Urothelium cell line (cell line): ENCODE data around the gene SLC22A15.
"Not testable (repeated sequence)": the region's sequence is repeated elsewhere in the genome, so short reads cannot be mapped to it uniquely, and the experiment has no call there.

Experiments
- DNase-seq: peaks from one replicate; pipeline ENCODE4 v3.0.0; 2011; ENCODE audit warnings: low spot score, mixed read lengths
- FAIRE-seq: peaks from 2 replicates; lab custom pipeline; 2011; peaks lifted over from hg19 to GRCh38; lab: Jason Lieb, UNC

The SLC22A15 gene

DNA sequence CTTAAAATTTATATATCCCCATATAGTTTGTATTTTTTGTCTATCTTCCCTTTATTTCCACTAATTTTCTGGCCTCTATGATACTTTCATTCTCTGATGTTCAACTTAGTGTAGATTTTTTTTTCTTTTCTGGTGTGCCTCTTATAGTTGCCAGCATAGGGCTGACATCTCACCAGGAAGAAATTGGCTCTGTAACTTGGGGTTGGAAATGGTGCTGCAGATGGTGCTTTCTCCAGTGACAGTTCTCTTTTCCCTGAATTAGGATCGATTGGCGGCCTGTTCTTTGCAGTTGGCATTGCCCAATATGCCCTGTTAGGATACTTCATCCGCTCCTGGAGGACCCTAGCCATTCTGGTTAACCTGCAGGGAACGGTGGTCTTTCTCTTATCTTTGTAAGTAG, 50.3 kb downstream of the SLC22A15 start:
- DNase-seq (no peak), FAIRE-seq (no peak)

DNA sequence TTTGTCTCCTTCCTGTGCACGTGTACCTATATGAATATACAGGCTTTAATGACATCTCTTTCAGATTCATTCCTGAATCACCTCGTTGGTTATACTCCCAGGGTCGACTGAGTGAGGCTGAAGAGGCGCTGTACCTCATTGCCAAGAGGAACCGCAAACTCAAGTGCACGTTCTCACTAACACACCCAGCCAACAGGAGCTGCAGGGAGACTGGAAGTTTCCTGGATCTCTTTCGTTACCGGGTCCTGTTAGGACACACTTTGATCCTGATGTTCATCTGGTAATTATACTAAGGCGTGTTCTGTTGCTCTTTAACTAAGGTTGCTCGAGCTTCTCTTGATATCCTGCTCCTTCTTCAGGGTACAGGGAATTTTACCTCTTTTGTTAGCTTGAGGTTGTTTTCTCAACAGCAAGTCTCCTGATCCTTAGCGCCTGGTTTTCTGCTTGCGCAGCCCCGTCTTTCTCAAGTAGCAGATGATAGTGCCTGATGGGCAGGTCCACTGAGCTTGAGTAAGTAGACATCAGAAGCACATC, 55.1 kb downstream of the SLC22A15 start:
- no peak for DNase-seq
- no peak for FAIRE-seq

DNA sequence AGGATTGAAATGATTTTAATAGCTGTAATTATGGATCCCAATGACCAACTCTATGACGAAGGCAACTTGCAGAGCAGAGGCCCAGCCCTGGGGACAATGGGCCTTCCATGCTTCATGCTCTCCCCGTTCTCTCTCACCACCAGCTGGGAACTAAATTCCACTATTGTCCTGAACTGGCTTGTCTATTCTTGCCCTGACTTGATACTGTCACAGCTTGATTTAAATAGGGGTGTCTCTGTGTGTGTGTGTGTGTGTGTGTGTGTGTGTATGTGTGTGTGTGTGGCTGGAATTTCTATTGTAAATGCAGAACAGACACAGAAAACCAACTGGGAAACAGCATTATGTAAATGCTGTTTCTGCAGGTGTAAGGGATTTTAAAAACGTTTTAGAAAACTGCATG, 57.0 kb downstream of the SLC22A15 start:
- DNase-seq (no peak), FAIRE-seq (no peak)

DNA sequence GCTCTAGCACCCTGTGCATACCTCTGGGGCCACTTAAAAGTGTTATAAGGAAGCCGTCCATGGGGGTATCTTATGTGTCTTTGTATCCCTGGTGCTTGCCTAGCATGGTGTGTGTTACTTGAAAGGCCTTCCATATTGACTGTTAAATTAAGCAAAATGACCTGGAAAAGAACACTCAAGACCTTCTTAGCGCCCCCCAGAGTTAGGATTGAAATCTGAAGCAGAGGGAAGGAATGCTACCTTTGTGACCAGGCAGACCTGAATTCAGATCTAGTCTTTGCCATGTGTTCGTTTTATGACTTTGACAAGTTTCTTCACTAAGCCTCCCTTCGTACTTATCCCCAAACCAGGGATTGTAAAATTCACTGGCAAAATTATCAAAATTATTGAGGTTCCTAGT, 59.9 kb downstream of the SLC22A15 start:
- FAIRE-seq (no peak), DNase-seq (no peak)

DNA sequence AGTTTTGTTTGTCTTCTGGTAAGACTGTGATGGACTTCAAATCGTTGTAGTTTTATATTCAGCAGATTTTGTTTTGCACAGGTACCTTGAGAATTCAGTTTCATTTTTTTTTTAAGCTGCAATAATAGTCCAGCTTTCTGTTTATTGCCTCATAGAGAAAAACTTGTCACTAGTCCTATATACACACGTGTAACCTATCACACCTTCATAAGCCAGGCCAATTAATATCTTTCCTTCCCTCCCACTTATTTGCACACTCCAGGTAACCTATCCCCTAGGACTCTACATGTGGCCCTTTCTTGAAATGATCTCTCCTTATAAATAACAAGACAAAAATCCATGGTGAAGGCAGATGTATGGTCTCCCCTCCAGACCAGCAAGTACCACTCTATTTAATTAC, 62.4 kb downstream of the SLC22A15 start:
- no peak for FAIRE-seq
- DNase-seq, result no peak

DNA sequence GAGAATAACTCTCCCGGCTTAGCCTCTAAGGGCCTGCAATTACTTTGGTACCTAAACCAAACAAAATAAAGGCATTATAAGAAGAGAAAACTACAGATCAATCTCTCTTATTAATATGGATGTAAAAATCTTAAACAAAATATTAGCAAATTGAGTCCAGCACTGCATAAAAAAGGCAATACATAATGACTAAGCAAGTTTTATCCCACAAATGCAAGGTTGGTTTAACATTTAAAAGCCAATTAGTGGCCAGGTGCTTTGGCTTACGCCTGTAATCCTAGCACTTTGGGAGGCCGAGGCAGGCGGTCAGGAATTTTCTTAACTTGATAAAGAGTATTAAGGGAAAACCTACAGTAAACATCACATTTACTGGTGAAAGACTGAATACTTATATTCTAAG, 67.8 kb downstream of the SLC22A15 start:
- DNase-seq, result no peak
- FAIRE-seq, result no peak

DNA sequence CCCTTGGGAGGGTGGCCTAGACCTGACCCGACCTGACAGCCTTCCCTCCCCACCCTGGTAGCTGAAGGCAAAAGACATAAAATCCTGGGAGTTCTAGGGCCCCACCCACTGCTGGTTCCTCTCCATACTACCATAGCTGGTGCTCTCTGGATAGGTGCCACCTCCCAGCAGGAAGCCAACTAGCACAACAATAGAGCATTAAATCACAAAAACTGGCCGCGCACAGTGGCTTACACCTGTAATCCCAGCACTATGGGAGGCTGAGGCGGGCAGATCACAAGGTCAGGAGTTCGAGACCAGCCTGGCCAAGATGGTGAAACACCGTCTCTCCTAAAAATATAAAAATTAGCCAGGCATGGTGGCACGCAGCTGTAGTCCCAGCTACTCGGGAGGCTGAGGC, 70.6 kb downstream of the SLC22A15 start:
- not testable (repeated sequence) for FAIRE-seq, DNase-seq

DNA sequence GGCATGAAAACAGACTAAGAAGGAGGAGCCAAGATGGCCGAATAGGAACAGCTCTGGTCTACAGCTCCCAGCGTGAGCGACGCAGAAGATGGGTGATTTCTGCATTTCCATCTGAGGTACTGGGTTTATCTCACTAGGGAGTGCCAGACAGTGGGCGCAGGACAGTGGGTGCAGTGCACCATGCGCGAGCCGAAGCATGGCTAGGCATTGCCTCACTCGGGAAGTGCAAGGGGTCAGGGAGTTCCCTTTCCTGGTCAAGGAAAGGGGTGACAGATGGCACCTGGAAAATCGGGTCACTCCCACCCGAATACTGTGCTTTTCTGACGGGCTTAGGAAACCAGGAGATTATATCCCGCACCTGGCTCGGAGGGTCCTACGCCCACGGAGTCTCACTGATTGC, 75.6 kb downstream of the SLC22A15 start:
- not testable (repeated sequence) for FAIRE-seq, DNase-seq

DNA sequence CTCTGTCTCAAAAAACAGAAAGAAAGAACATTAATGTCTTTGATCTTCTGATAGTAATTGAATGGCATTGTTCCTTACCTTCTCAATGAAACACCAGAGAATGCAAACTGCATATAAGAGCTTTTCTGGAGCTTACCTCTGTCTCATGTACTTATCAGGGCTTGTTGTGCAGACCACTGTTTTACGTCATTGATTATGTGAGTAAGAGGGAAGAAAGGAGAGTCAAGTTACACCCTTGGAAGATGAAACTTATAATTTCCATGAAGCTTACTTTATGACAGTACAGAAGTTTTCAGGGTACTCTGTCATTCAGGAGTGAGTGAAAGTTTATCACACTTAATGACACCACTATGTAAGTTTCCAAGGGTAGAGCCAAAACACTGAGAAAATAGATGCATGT, 85.9 kb downstream of the SLC22A15 start:
- DNase-seq, result no peak
- no peak for FAIRE-seq

DNA sequence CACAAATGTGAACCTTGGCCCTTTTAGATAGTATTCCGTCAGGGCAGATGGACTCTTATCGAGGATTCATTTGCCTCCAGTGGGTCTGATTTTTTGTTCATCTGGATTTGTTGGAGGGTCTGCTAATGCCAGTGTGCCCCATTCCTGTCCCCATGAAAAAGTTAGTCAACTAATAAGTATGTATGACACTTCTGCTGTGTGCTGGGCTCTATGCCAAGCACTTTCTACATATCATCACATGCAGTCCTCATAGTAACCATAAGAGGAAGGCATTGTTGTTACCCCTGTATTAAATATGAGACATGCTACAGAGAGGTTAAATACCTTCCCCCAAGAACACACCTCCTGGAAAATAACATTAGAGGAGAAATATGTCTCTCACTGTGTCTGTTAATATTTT, 88.3 kb downstream of the SLC22A15 start:
- FAIRE-seq, result no peak
- DNase-seq, result no peak

DNA sequence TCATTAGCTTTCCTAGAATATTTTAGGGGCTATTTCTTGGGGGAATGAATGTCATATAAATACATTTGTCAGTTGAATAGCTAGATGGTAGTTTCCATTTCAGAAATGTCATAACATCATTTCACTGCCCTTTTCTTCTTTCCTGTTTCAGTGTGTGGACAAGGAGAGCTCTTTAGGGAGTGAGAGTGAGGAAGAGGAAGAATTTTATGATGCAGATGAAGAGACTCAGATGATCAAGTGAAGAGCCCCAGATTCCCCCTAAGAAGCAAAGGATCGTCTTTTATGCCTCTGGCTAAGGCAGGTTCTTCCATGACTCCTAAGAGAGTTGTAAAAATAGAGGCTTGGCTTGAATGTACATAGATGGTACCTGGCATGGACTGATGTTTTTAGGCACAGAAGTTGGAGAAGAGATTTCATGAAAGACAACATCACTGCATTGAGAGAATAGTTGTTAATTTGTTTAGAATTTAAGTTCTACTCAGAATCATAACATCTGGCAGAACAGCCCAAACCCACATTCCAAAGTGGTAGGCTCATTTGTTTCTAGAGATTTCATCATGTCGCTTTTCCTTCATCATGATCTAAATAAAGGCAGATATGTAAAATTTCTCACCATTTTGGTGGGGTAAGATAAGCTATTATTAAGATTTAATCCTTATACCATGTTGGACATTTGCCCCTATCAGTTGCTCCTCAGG, 90.7 kb downstream of the SLC22A15 start:
- no peak for FAIRE-seq
- no peak for DNase-seq

DNA sequence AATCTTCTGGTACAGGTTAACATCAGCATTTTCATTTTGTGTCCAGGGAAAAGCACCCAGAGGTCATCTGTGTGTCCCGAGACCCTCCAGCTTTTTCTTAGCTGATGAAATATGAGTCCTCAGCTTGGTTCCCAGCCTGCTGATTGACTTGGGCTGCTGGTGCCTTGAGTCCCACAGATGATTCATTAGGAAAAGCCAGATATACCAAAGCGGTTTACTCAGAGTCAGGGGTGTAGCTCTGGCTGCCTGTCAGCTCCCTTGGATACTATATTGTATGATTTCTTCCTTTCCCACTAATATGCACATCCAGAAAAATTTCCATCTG, 91.2 kb downstream of the SLC22A15 start:
- FAIRE-seq (no peak), DNase-seq (peak; percentile 25)

DNA sequence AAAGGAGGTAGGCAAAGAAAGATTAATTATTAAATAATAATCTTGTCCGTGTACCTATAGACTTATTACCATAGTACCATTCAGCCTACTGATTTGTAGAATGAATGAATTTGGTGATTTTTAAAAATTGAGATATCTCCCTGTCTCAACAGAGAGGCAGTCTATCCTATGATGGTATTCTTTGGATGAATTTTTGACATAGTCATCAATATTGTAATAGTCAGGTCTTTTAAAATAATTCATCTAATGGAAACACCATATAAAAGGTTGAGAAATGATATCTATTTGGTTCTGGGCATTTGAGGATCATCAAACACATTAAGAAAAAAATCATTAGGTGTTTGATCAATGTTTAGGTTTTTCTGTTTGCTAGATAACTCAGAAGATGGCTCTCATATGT, 99.3 kb downstream of the SLC22A15 start:
- FAIRE-seq (no peak), DNase-seq (no peak)

DNA sequence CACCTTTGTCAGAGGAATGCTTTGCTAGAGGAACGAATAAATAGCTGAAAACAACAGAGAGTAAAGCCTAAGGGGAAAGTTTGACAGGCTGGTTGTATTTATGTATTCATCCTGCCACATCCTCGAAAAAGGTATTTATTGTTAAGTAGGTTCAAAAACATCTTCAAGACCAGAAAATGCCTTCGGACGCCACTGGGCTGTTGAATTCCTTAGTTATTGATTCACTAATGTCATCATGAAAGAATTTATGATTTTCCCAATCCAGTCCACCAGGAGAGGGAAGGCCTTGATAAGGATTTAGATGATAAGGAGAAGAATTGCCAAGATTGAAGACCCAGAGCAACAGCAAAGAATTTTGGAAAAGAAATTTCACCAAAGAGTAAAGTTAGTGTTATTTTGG, 99.7 kb downstream of the SLC22A15 start:
- DNase-seq (peak; percentile 30), FAIRE-seq (no peak)

DNA sequence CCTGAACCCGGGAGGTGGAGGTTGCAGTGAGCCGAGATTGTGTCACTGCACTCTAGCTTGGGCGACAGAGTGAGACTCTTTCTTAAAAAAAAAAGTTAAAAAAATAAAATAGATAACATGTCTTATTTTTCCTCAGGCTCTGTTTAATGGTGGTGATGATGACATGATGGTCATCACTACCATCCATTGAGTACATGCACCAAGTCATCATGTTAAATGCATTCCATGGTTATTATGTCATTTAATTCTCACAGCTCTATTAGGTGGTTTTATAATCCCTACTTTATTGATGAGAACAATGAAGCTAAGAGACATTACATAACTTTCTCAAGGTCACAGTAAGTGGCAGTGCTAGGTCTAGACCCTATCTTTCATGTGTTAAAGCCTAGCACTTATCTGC, 100.5 kb downstream of the SLC22A15 start:
- FAIRE-seq (no peak), DNase-seq (no peak)

DNA sequence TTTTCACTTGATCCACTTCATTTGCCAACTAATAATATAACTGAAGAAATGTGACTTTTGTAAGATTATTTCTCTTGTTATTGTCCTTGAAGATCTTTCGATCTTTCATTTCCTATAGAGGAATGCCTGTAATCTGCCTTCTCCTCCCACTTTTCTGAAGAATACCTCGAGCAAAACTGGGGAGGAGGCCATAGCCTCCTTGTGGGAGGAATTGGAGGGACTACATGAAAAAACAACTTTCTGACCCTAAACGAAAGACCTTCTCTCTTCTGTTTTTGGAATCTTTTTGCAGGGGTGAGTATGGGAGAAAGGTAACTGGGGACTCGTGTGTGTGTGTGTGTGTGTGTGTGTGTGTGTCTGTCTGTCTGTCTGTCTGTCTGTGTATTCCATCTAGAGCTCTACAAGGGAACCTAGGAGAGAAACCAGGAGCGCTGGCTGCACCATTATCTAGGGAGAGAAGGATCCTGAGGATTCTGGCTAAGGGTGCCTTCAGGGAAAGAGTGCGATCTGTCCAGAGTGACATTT, 102.4 kb downstream of the SLC22A15 start:
- FAIRE-seq, result no peak
- no peak for DNase-seq

DNA sequence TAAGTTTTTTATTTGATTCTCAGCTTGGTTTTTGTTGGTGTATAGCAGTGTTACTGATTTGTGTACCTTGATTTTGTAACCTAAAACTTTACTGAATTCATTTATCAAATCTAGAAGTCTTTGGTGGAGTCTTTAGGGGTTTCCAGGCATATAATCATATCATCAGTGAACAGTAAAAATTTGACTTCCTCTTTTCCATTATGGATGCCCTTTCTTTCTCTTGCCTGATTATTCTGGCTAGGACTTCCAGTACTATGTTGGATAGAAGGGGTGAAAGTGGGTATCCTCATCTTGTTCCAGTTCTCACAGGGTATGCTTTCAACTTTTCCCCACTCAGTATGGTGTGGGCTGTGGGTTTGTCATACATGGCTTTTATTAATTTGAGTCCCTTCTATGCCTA, 111.3 kb downstream of the SLC22A15 start:
- no peak for DNase-seq
- no peak for FAIRE-seq

DNA sequence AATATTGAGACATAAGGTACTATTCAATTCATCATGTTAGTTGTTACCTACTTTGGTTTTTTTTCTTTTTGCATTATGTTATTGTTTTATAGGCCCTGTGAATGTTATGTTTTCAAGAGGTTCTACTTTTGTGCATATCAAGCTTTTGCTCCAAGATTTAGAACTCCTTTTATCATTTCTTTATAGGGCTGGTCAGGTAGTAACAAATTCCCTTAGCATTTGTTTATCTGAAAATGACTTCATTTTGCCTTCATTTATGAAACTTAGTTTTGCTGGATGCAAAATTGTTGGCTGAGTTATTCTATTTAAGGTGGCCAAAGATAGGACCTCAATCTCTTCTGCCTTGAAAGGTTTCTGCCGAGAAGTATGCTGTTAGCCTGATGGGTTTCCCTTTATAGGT, 113.6 kb downstream of the SLC22A15 start:
- no peak for DNase-seq
- no peak for FAIRE-seq

DNA sequence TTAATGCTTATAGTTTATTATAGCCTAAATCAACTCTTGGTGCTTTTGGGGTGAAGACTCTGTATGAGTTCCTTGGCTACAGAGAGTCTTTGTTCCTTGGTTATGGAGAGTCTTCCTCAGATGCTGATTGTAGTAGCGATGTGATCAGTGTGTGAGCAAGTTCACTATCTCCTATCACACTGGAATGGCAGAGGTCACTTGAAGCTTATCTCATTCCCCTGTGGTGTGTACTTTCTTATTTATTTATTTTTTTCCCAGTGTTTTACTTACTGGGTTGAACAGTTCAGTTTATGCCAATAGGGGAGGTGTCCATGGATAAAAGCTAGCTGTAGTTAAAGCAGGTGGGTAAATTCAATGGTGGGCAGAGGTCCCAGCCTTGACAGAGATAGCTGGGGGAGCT, 114.8 kb downstream of the SLC22A15 start:
- FAIRE-seq (no peak), DNase-seq (no peak)

DNA sequence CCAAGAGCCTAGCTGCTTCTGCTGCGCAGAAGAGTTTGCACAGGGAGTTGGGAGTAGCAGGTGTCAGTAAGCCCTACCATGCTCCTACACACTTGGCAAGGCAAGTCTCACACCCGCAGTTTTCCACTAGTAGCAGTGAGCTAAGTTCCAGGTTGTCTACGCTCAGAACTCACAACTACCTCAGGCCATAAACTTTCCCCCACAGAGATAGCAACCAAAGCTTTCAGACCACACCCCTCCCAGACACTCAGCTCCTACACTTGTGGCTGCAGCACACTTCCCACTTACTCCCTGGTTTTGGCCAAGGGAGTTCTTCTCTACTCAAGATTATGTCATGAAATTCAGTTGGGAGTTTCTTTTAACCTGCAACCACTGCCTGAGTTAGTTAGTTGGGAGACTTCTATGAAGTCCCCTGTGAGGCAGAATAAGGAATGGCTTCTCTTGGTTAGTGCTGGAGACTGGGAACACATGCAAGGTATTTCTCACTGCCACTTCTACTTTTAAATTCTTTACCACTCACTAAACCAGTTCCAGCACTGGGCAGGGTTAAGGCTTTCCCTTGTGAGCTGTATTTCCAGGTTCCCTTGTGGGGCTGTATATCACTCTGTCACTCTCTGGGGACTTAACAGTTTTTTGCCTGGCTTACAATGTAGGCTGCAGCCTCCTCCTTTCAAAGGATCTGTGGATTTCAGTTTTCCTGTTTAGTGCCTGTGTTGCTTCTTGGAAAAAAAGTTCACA, 116.6 kb downstream of the SLC22A15 start:
- no peak for DNase-seq
- no peak for FAIRE-seq

DNA sequence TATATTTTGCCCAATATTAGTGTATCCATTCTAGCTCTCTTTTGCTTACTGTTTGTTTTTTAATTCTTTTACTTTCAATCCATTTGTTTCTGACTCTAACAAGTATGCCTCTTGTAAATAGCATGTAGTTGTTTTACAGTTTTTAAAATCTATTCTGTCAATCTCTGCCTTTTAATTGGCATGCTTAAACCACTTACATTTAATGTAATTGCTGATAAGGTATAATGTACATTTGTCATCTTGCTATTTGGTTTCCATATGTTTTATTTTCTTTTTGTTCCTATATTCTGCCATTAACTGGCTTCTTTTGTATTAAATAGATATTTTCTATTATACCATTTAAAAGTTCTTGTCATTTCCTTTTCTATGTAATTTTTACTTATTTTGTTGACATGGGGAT, 118.7 kb downstream of the SLC22A15 start:
- FAIRE-seq (no peak), DNase-seq (no peak)

DNA sequence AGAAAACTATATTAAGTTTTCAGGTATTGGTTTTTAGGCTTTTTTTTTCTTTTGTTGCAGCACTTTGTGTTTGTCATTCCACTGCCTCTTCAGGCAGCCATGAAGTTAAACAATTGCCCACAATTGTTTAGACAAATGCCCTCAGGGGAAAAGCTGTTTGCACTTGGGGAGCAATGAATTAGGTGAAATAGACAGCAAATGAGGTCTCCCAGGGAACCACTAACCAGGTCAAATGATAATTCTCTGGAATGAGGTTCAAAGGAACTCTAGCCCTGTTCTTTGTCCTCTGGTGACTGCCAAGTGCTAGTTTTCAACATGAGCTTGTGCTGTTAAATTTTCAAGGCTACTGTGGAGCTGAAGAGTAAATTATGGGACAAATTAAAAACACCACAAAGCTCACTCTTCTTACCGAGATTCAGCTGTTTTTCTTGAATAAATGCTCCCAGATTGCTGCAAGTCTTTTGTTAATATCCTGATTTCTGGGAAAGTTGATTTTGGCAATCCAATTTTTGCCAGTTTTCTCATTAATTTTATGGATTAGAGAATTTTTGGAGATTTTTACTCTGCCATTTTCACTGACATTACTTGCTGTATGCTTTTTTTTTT, 119.8 kb downstream of the SLC22A15 start:
- DNase-seq (no peak), FAIRE-seq (no peak)
